ENCODE measurements around the gene SLC22A23. TPM values are rescaled to one million over a fixed set of nuclear protein-coding genes. Genes with fewer than 3 reads are reported as not detected.

Gene SLC22A23
- total RNA-seq, 1 experiment from 2014 or later: 5.7 TPM

DNA sequence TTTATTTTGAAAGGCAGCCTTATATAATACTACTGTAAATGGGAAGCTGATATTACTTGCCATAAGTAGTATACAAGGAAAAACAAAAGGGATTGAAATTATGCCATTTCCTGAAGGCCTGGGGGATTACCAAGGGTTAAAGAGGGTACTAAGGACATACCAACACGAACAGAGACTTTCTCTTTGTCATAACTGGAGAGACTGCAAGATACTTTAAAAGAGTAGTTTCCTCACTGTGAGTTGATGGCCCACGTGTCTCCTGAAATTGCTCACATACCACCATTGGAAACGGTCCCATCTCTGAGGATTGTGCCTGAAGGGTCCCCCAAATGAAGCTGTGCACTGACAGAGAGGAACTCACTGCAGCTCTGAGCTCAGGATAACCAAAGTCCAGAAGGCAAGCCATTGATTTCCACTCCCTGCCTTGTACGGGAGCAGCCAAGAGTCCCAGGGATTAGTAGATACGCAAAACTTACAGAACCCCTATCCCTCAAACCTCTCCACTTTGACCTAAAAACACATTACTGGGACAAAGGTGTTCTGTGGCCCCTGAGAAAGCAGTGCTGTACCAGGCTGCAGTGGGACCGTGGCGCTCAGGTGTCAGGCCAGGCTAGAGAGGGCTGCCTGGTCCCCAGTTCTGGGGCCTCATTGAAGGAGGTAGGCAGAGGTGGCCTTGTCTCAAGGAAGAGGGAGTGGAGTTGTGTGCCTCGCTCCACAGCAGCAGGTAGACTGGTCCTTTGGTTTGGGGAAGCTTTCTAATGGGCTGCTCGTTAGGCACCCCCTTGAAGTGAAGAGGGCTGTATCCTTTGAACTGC is 182.9 kb downstream of the SLC22A23 start:
- DNase-seq: no peak
- H3K4me1 ChIP-seq (ENCODE audit: insufficient read depth, low read length): no peaks in the 10 kb centered on the region
- H3K9ac ChIP-seq (ENCODE audit: low read length): no peak overlapping the region
- no peaks in the 10 kb centered on the region for H4K20me1 ChIP-seq (ENCODE audit: low read length)
- intact Hi-C loops (cut with micrococcal nuclease): loop anchor here (10.0 kb wide), 1 partner anchor 721 kb away; no protein-coding TSS in a partner anchor
- no peak overlapping the region for H3K4me2 ChIP-seq (ENCODE audit: low read length)
- no peak overlapping the region for H2AFZ ChIP-seq (ENCODE audit: low read length)
- H3K27ac ChIP-seq (ENCODE audit: low read length): no peak overlapping the region
- no peaks in the 10 kb centered on the region for H3K9me2 ChIP-seq (replicated peaks; ENCODE audit: low read length)
- peaks cover 8% of the 10 kb centered on the region; the same call in 1 of the 2 replicates for H3K36me3 ChIP-seq (ENCODE audit: low read depth, low read length)
- no peak overlapping the region for H3K4me3 ChIP-seq (ENCODE audit: low read length)
- POLR2A ChIA-PET (ENCODE audit: unreplicated experiment): no interaction called here
- H3K27me3 ChIP-seq (ENCODE audit: low read length): no peaks in the 10 kb centered on the region
- TF ChIP-seq CTCF (conservative IDR thresholded peaks at IDR 0.05; ENCODE audit: low read depth, low read length) (no peak), EZH2 (IDR thresholded peaks at IDR 0.05; ENCODE audit: low read length, unreplicated experiment) (no peak), EZH2phosphoT487 (IDR thresholded peaks at IDR 0.05; ENCODE audit: borderline replicate concordance, low read length) (no peak)
- no peaks in the 10 kb centered on the region for H3K9me3 ChIP-seq (ENCODE audit: low read length)
- no TSS peak for BruUV-seq (replicated peaks)
- CTCF ChIA-PET: interaction anchor here (0.5 kb wide), 1 partner anchor 169 kb away, joined by 4 read pairs; no protein-coding TSS in a partner anchor
- no peaks in the 10 kb centered on the region for H3F3A ChIP-seq (ENCODE audit: low read length, unreplicated experiment)
- no peaks in the 10 kb centered on the region for H3K79me2 ChIP-seq (ENCODE audit: low read length)
- ATAC-seq: no peak

GRCh38 chr6:3272911-3273547 is 183.8 kb downstream of the SLC22A23 start:
- intact Hi-C loops (cut with micrococcal nuclease): loop anchor here (10.0 kb wide), 1 partner anchor 722 kb away; no protein-coding TSS in a partner anchor
- CTCF ChIA-PET: no interaction called here
- POLR2A ChIA-PET (ENCODE audit: unreplicated experiment): no interaction called here

More at GRCh38 chr6:3272911-3273547, 183.8 kb downstream of the SLC22A23 start:
- DNase-seq (no peak), ATAC-seq (no peak)
- no peaks in the 10 kb centered on the region for H3K9me2 ChIP-seq (replicated peaks; ENCODE audit: low read length)
- H3F3A ChIP-seq (ENCODE audit: low read length, unreplicated experiment): no peaks in the 10 kb centered on the region
- no peak overlapping the region for H2AFZ ChIP-seq (ENCODE audit: low read length)
- no peak overlapping the region for H3K27ac ChIP-seq (ENCODE audit: low read length)
- H3K9ac ChIP-seq (ENCODE audit: low read length): no peak overlapping the region
- H4K20me1 ChIP-seq (ENCODE audit: low read length): no peaks in the 10 kb centered on the region
- H3K4me1 ChIP-seq (ENCODE audit: insufficient read depth, low read length): no peaks in the 10 kb centered on the region
- TF ChIP-seq CTCF (conservative IDR thresholded peaks at IDR 0.05; ENCODE audit: low read depth, low read length): no peak
- H3K4me3 ChIP-seq (ENCODE audit: low read length): no peak overlapping the region
- no peaks in the 10 kb centered on the region for H3K9me3 ChIP-seq (ENCODE audit: low read length)
- H3K4me2 ChIP-seq (ENCODE audit: low read length): no peak overlapping the region
- H3K27me3 ChIP-seq (ENCODE audit: low read length): no peaks in the 10 kb centered on the region
- no TSS peak for BruUV-seq (replicated peaks)
- H3K79me2 ChIP-seq (ENCODE audit: low read length): no peaks in the 10 kb centered on the region
- peaks cover 8% of the 10 kb centered on the region; the same call in 1 of the 2 replicates for H3K36me3 ChIP-seq (ENCODE audit: low read depth, low read length)

All from PC-3 (cell line).